Peyer's patch (tissue), 4 donors: ENCODE results near the gene NOX5.

ENCODE experiments used
- POLR2A ChIP-seq, 2 donors: fragments of 450-650 bp; IDR thresholded peaks; one replicate each; pipeline ENCODE4 v1.5.1; 2017; ENCODE audit warnings: antibody characterized with exemption in 2 of 2, mild to moderate bottlenecking in 2 of 2, moderate library complexity in 2 of 2
- TF ChIP-seq, protein P1 (sequence below), 6 experiments: fragments of 450-650 bp in 4 of 6; fragments of 200-600 bp in 2 of 6; sonication (generic) in 1 of 6; IDR thresholded peaks; one replicate each; pipeline ENCODE4 v1.5.1; 2017 to 2019; ENCODE audit warnings: antibody characterized with exemption in 6 of 6, mild to moderate bottlenecking in 3 of 6, moderate library complexity in 1 of 6

- no peak for TF ChIP-seq POLR2A (IDR thresholded peaks at IDR 0.05)
- TF ChIP-seq, protein P1, sequence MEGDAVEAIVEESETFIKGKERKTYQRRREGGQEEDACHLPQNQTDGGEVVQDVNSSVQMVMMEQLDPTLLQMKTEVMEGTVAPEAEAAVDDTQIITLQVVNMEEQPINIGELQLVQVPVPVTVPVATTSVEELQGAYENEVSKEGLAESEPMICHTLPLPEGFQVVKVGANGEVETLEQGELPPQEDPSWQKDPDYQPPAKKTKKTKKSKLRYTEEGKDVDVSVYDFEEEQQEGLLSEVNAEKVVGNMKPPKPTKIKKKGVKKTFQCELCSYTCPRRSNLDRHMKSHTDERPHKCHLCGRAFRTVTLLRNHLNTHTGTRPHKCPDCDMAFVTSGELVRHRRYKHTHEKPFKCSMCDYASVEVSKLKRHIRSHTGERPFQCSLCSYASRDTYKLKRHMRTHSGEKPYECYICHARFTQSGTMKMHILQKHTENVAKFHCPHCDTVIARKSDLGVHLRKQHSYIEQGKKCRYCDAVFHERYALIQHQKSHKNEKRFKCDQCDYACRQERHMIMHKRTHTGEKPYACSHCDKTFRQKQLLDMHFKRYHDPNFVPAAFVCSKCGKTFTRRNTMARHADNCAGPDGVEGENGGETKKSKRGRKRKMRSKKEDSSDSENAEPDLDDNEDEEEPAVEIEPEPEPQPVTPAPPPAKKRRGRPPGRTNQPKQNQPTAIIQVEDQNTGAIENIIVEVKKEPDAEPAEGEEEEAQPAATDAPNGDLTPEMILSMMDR (IDR thresholded peaks at IDR 0.05) = no peak
Measured at GRCh38 chr15:69088300-69088965, 73.9 kb downstream of the NOX5 start.
